H1 (cell line): Measurements from ENCODE around the gene SLC13A3. TPM values are rescaled to one million over a fixed set of nuclear protein-coding genes. Genes with fewer than 3 reads are reported as not detected.

ENCODE experiments used
- CTCF ChIA-PET: fragments of 300-600 bp; sonication (Branson Sonifier 250); formaldehyde crosslinking; loops from one replicate; lab custom pipeline; 2021; ENCODE audit not compliant: partially characterized antibody; lab: Charles Lee
- POLR2A ChIA-PET: fragments of 300-600 bp; sonication (Branson Sonifier 250); formaldehyde crosslinking; loops from one replicate; lab custom pipeline; 2021; ENCODE audit warnings: inconsistent platforms; ENCODE audit not compliant: partially characterized antibody; lab: Charles Lee
- DNase-seq, 2 experiments: peaks; one replicate each; pipeline versions ENCODE4 v3.0.0 to v3.0.0-alpha.2; 2010 to 2022; ENCODE audit warnings: low spot score in 2 of 2, low read depth in 1 of 2, mixed read lengths in 1 of 2
- FAIRE-seq: peaks from 2 replicates; lab custom pipeline; 2011; peaks lifted over from hg19 to GRCh38; lab: Jason Lieb, UNC
- H2AFZ ChIP-seq: 2 replicates; pipeline ENCODE4 v1.8.1; 2012; ENCODE audit warnings: low read length, inconsistent platforms
- H2AK5ac ChIP-seq: 2 replicates; pipeline ENCODE4 v1.6.1; 2013; ENCODE audit warnings: low read depth, low read length
- H2BK120ac ChIP-seq: replicated peaks from 2 replicates; pipeline ENCODE3; 2013; ENCODE audit warnings: low read depth, low read length, inconsistent platforms
- H2BK12ac ChIP-seq: 2 replicates; pipeline ENCODE4 v1.6.1; 2013; ENCODE audit warnings: low read depth, low read length
- H2BK15ac ChIP-seq: 2 replicates; pipeline ENCODE4 v1.6.1; 2013; ENCODE audit warnings: low read length
- H2BK20ac ChIP-seq: 2 replicates; pipeline ENCODE4 v1.6.1; 2013; ENCODE audit warnings: low read length
- H2BK5ac ChIP-seq: 2 replicates; pipeline ENCODE4 v1.6.1; 2013; ENCODE audit warnings: low read depth, low read length
- H3K14ac ChIP-seq: 2 replicates; pipeline ENCODE4 v1.6.1; 2013; ENCODE audit warnings: inconsistent platforms; ENCODE audit not compliant: insufficient read length
- H3K18ac ChIP-seq: 2 replicates; pipeline ENCODE4 v1.6.1; 2013; ENCODE audit warnings: low read length; ENCODE audit errors: extremely low read depth
- H3K23ac ChIP-seq: 2 replicates; pipeline ENCODE4 v1.6.1; 2013; ENCODE audit warnings: inconsistent platforms; ENCODE audit not compliant: insufficient read length
- H3K23me2 ChIP-seq: 2 replicates; pipeline ENCODE4 v1.6.1; 2013; ENCODE audit warnings: low read depth, low read length
- H3K27ac ChIP-seq: 2 replicates; pipeline ENCODE4 v1.6.1; 2011; ENCODE audit warnings: low read depth, low read length, inconsistent platforms
- H3K27me3 ChIP-seq, 4 experiments: replicated peaks in 1 of 4; 1 replicate in 1 of 4; 2 replicates in 3 of 4; pipeline versions ENCODE4 v1.6.1 to v1.8.1; 2011 to 2013; ENCODE audit warnings: low read length in 3 of 4, mild to moderate bottlenecking in 3 of 4, inconsistent platforms in 2 of 4, mixed read lengths in 2 of 4, moderate library complexity in 1 of 4; ENCODE audit not compliant: control insufficient read depth in 3 of 4, insufficient read depth in 3 of 4; ENCODE audit errors: extremely low read depth in 1 of 4
- H3K36me3 ChIP-seq, 4 experiments: 2 replicates each; pipeline versions ENCODE4 v1.6.1 to v1.8.1; 2011 to 2013; ENCODE audit warnings: mild to moderate bottlenecking in 4 of 4, low read length in 3 of 4, moderate library complexity in 2 of 4, control low read depth in 1 of 4, inconsistent platforms in 1 of 4; ENCODE audit not compliant: insufficient read depth in 4 of 4, control insufficient read depth in 2 of 4
- H3K4ac ChIP-seq: replicated peaks from 2 replicates; pipeline ENCODE3; 2013; ENCODE audit warnings: low read length, low read depth, mixed read lengths, inconsistent platforms; ENCODE audit not compliant: insufficient read length
- H3K4me1 ChIP-seq, 4 experiments: replicated peaks in 1 of 4; 1 replicate in 1 of 4; 2 replicates in 3 of 4; pipeline versions ENCODE4 v1.6.1 to v1.8.1; 2011 to 2013; ENCODE audit warnings: low read length in 3 of 4, inconsistent platforms in 2 of 4, mixed read lengths in 1 of 4; ENCODE audit not compliant: insufficient read depth in 4 of 4, control insufficient read depth in 3 of 4
- H3K4me2 ChIP-seq, 2 experiments: 2 replicates each; pipeline versions ENCODE4 v1.6.1 to v1.8.1; 2011 to 2013; ENCODE audit warnings: low read depth in 2 of 2, low read length in 2 of 2, control low read depth in 1 of 2, inconsistent platforms in 1 of 2, mild to moderate bottlenecking in 1 of 2; ENCODE audit not compliant: insufficient read depth in 1 of 2
- H3K4me3 ChIP-seq, 4 experiments: fragments of 200-600, 300-600 bp in 1 of 4; sonication (generic), shearing (Covaris generic), sonication (Bioruptor Twin) in 1 of 4; 2 replicates each; pipeline versions ENCODE4 v1.5.1 to v1.8.1; 2011 to 2016; ENCODE audit warnings: low read length in 4 of 4, low read depth in 3 of 4, control low read depth in 2 of 4, inconsistent platforms in 2 of 4, mild to moderate bottlenecking in 2 of 4, mixed read lengths in 1 of 4, moderate library complexity in 1 of 4; ENCODE audit not compliant: insufficient read depth in 2 of 4; ENCODE audit errors: extremely low read depth in 1 of 4
- H3K56ac ChIP-seq: replicated peaks from 2 replicates; pipeline ENCODE3; 2013; ENCODE audit warnings: low read depth, mild to moderate bottlenecking, mixed read lengths, low read length, inconsistent platforms; ENCODE audit not compliant: insufficient read length
- H3K79me1 ChIP-seq: 2 replicates; pipeline ENCODE4 v1.6.1; 2013; ENCODE audit warnings: low read depth, low read length, control low read depth
- H3K79me2 ChIP-seq, 2 experiments: 2 replicates each; pipeline versions ENCODE4 v1.6.1 to v1.8.1; 2012 to 2013; ENCODE audit warnings: low read length in 2 of 2, mild to moderate bottlenecking in 2 of 2, inconsistent platforms in 1 of 2; ENCODE audit not compliant: insufficient read depth in 2 of 2, control insufficient read depth in 1 of 2
- H3K9ac ChIP-seq, 4 experiments: replicated peaks in 1 of 4; 1 replicate in 1 of 4; 2 replicates in 3 of 4; pipeline versions ENCODE4 v1.6.1 to v1.8.1; 2011 to 2013; ENCODE audit warnings: low read depth in 3 of 4, low read length in 3 of 4, control low read depth in 2 of 4, mild to moderate bottlenecking in 2 of 4, moderate library complexity in 2 of 4, inconsistent platforms in 1 of 4; ENCODE audit errors: extremely low read depth in 1 of 4
- H3K9me3 ChIP-seq, 2 experiments: 2 replicates each; pipeline versions ENCODE4 v1.6.1 to v1.8.1; 2012 to 2013; ENCODE audit warnings: mild to moderate bottlenecking in 2 of 2, moderate library complexity in 2 of 2, control low read depth in 1 of 2, inconsistent platforms in 1 of 2, low read depth in 1 of 2, low read length in 1 of 2, mixed read lengths in 1 of 2; ENCODE audit not compliant: insufficient read depth in 2 of 2
- H4K20me1 ChIP-seq, 2 experiments: replicated peaks in 1 of 2; 2 replicates each; pipeline versions ENCODE3 to v1.8.1; 2011 to 2013; ENCODE audit warnings: inconsistent platforms in 2 of 2, low read length in 2 of 2, mild to moderate bottlenecking in 1 of 2; ENCODE audit not compliant: insufficient read depth in 2 of 2, control insufficient read depth in 1 of 2
- H4K5ac ChIP-seq: 2 replicates; pipeline ENCODE4 v1.6.1; 2013; ENCODE audit warnings: low read length, low read depth, mixed read lengths, inconsistent platforms; ENCODE audit not compliant: insufficient read length
- H4K8ac ChIP-seq: 2 replicates; pipeline ENCODE4 v1.8.0; 2013; ENCODE audit warnings: mild to moderate bottlenecking, moderate library complexity, low read length, inconsistent platforms; ENCODE audit not compliant: insufficient read depth; ENCODE audit errors: extremely low read depth
- H4K91ac ChIP-seq: replicated peaks from 2 replicates; pipeline ENCODE3; 2013; ENCODE audit warnings: low read length, mixed read lengths, inconsistent platforms; ENCODE audit not compliant: insufficient read length
- BCL11A ChIP-seq, 2 experiments: IDR thresholded peaks; one replicate each; pipeline ENCODE4 v1.6.1; 2011; ENCODE audit warnings: low read depth in 2 of 2, low read length in 2 of 2, mild to moderate bottlenecking in 2 of 2
- CHD1 ChIP-seq: IDR thresholded peaks from 2 replicates; pipeline ENCODE4 v1.6.1; 2012; ENCODE audit warnings: low read depth, low read length, improper control_type of control experiment
- GABPA ChIP-seq: IDR thresholded peaks from 2 replicates; pipeline ENCODE4 v1.6.1; 2011; ENCODE audit warnings: mild to moderate bottlenecking, low read length, moderate library complexity, borderline replicate concordance; ENCODE audit not compliant: insufficient read depth
- KDM4A ChIP-seq: IDR thresholded peaks from one replicate; pipeline ENCODE4 v1.7.1; 2012; ENCODE audit warnings: low read depth, mild to moderate bottlenecking, moderate library complexity, low read length, inconsistent platforms; ENCODE audit not compliant: severe bottlenecking
- RAD21 ChIP-seq, 2 experiments: IDR thresholded peaks in 1 of 2; conservative IDR thresholded peaks in 1 of 2; 2 replicates each; pipeline ENCODE4 v1.6.1; 2011; ENCODE audit warnings: low read depth in 2 of 2, low read length in 2 of 2, improper control_type of control experiment in 1 of 2, inconsistent platforms in 1 of 2, mild to moderate bottlenecking in 1 of 2, moderate library complexity in 1 of 2
- SIN3A ChIP-seq, 2 experiments: IDR thresholded peaks in 1 of 2; conservative IDR thresholded peaks in 1 of 2; 2 replicates each; pipeline ENCODE4 v1.6.1; 2011 to 2012; ENCODE audit warnings: low read length in 2 of 2, improper control_type of control experiment in 1 of 2, low read depth in 1 of 2, mild to moderate bottlenecking in 1 of 2
- SIRT6 ChIP-seq: IDR thresholded peaks from one replicate; pipeline ENCODE4 v1.7.1; 2012; ENCODE audit warnings: low read length, inconsistent platforms
- TCF12 ChIP-seq: IDR thresholded peaks from 2 replicates; pipeline ENCODE4 v1.6.1; 2011; ENCODE audit warnings: low read depth, mild to moderate bottlenecking, low read length
- USF2 ChIP-seq: IDR thresholded peaks from 2 replicates; pipeline ENCODE4 v1.6.1; 2011; ENCODE audit warnings: low read length, improper control_type of control experiment
- YY1 ChIP-seq: IDR thresholded peaks from 2 replicates; pipeline ENCODE4 v1.6.1; 2011; ENCODE audit warnings: low read depth, mild to moderate bottlenecking, low read length
- WGBS, 2 experiments: shearing (Covaris generic) in 1 of 2; methylation state at CpG; one replicate each; pipeline versions ENCODE4 v1.1.6 to v1.1.7; 2013 to 2015; ENCODE audit warnings: low lambda C conversion rate in 2 of 2, mixed read lengths in 2 of 2, inconsistent platforms in 1 of 2, low coverage in 1 of 2, missing lambda C conversion rate in 1 of 2; ENCODE audit not compliant: insufficient replicate concordance in 2 of 2, insufficient coverage in 1 of 2, insufficient read length in 1 of 2; ENCODE audit errors: extremely low coverage in 1 of 2, missing lambda C conversion rate in 1 of 2; 5-methylcytosine and 5-hydroxymethylcytosine counted together
- polyA plus RNA-seq, 7 experiments: library from polyadenylated mRNA; depleted of rRNA in 3 of 7; stranded (reverse) in 5 of 7; unstranded in 2 of 7; fragments of >200 nt in 5 of 7; fragments of 200-250 nt in 2 of 7; gene quantifications; 1 replicate in 5 of 7; 2 replicates in 1 of 7; 4 replicates in 1 of 7; pipeline versions ENCODE4 v1.2.1 to v1.2.3, GENCODE V29; 2011 to 2013; ENCODE audit warnings: missing spikeins in 2 of 7, mixed read lengths in 2 of 7
- total RNA-seq: library from RNA; stranded (reverse); fragmentation: NEBNext Ultra II Directional; extraction: Animal tissue kit (Norgen Biotek cat#: 25700); gene quantifications from 2 replicates; pipeline ENCODE4 v1.2.1, GENCODE V29; 2021

The SLC13A3 gene
- total and polyA plus RNA-seq, 2 of the 8 experiments (the other 6 are each of a cell fraction or from before 2014, with no cell fraction given): 9.4 to 12.6 TPM

GRCh38 chr20:46563170-46563859, 87.9 kb downstream of the SLC13A3 start:
- Histone ChIP-seq H3K79me2 (no peaks in the 10 kb centered on the region), H2BK15ac (peak overlapping the region; percentile 89), H3K79me1 (no peaks in the 10 kb centered on the region; the same call in 1 of the 2 replicates), H4K5ac (peak overlapping the region; percentile 87), H3K14ac (no peak overlapping the region), H4K20me1 (no peaks in the 10 kb centered on the region), H3K36me3 (no peaks in the 10 kb centered on the region), H2BK12ac (peak overlapping the region; percentile 60; the same call in 1 of the 2 replicates), H3K27me3 (no peaks in the 10 kb centered on the region), H2BK120ac (peak overlapping the region; percentile 62), H2AK5ac (peak overlapping the region; percentile 83), H2BK20ac (peak overlapping the region; percentile 93), H3K4me2 (peak overlapping the region; percentile 73 to 77), H3K18ac (peak overlapping the region; percentile 96), H4K91ac (peak overlapping the region; percentile 59), H3K9ac (0 out of 7 replicates have a peak overlapping the region, but pooled peaks of 1 of the 4 experiments have one; percentile 12), H3K56ac (no peak overlapping the region), H3K4me3 (peak overlapping the region in 3 of 4 experiments; percentile 27 to 51 (median 45); a peak in 4 of 8 replicates), H3K27ac (peak overlapping the region; percentile 78; the same call in 1 of the 2 replicates), H3K4me1 (peaks cover 8 to 19% (median 13%) of the 10 kb centered on the region in 4 experiments), H3K4ac (peak overlapping the region; percentile 92), H3K9me3 (no peaks in the 10 kb centered on the region), H3K23ac (no peak overlapping the region), H3K23me2 (peaks cover 2% of the 10 kb centered on the region; the same call in 1 of the 2 replicates), H2AFZ (peak overlapping the region; percentile 98), H4K8ac (0 out of 2 replicates have a peak overlapping the region, but pooled peaks have one; percentile 68), H2BK5ac (peak overlapping the region; percentile 85; the same call in 1 of the 2 replicates)
- ChIA-PET CTCF (interaction anchor here (0.7 to 4.9 kb wide), 37 partner anchors 8 to 160 kb away, joined by 3 to 64 read pairs (median 4); partner anchors contain the start of gene OCSTAMP), POLR2A (interaction anchor here (0.8 to 1.0 kb wide), 2 partner anchors 23 to 50 kb away, joined by 3 read pairs; partner anchors contain the start of gene ZNF334)
- peak in 1 of 2 experiments; percentile 68 for DNase-seq
- no peak for FAIRE-seq
- 73% methylated on average over 16 of the region's 16 CpGs; no CpG with 5 or more reads in 1 of the 2 experiments for WGBS, 2 experiments
- TF ChIP-seq YY1: no peak
- no peak for TF ChIP-seq SIRT6
- TF ChIP-seq TCF12: no peak
- no peak for TF ChIP-seq BCL11A (IDR thresholded peaks at IDR 0.05; ENCODE audit: low read depth in 2 of 2, low read length in 2 of 2)
- TF ChIP-seq USF2: no peak
- TF ChIP-seq CHD1: no peak
- TF ChIP-seq SIN3A (conservative IDR thresholded peaks at IDR 0.05 in 1 of 2, IDR thresholded peaks at IDR 0.05 in 1 of 2; ENCODE audit: low read depth in 1 of 2, low read length in 2 of 2): no peak
- no peak for TF ChIP-seq KDM4A
- no peak for TF ChIP-seq GABPA
- peak; percentile 20 to 57; a peak in 3 of 4 replicates for TF ChIP-seq RAD21 (IDR thresholded peaks at IDR 0.05 in 1 of 2, conservative IDR thresholded peaks at IDR 0.05 in 1 of 2; ENCODE audit: low read depth in 2 of 2, low read length in 2 of 2)
